SW480 (cell line): ENCODE measurements around the gene HOXC13.

Source experiments
- DNase-seq: peaks from one replicate; pipeline ENCODE4 v3.0.0-alpha.2; 2016; ENCODE audit warnings: low spot score

Gene HOXC13

DNA sequence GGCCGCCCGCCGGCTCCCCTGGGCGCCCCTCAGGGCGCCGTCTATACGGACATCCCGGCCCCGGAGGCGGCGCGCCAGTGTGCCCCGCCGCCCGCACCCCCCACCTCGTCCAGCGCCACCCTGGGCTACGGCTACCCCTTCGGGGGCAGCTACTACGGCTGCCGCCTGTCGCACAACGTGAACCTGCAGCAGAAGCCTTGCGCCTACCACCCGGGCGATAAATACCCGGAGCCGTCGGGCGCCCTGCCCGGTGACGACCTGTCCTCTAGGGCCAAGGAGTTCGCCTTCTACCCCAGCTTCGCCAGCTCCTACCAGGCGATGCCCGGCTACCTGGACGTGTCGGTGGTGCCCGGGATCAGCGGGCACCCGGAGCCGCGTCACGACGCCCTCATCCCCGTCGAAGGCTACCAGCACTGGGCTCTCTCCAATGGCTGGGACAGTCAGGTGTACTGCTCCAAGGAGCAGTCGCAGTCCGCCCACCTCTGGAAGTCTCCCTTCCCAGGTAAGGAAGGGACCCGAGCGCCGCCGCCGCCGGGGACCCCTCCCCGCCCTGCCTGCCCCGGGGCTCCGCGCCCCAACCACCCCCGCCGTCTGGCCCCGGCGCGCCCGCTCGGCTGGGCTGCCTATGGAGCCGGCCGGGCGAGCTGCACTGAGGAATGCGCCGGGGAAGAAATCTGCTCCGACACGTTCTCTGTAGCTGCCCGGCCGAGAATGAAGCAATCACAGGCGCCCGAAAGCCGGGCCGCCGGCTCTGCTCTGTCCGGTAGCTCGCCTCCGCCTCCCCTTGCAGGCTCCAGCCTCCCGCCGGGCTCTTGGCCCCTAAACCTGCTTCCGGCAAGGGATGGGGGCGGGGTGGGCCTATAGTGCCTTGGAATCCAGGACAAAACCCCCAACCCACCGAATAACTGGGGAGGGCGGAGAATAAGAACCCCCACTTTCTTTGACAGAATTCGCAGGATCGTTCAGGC, 794 bp downstream of the HOXC13 start:
- peak; percentile 39 for DNase-seq

DNA sequence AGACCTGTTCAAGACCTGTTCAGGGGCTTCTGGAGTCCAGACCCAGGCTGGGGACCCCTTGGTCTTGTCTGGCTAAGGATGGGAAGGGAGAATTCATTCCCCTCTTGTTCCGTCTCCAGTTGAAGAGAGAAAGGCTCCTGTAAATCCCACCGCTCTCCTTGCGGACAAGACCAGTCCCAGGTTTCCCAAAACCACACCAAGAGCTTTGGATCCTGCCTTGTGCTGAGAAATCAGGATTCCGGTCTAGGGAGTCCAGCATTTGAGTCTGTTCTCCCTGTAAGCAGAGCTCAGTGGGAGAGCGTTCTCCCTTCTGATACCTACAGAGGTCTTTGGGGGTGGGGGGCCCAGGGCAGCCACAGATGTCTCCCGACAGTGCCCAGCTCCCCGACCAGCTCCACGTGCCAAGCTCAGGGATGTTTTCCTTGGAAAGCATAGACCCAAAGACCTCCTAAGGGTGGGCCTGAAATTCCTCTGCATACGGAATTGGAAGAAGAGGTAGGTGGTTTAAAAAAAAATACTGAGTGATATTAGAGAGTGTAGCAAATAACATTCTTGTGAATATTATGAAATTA, 1.9 kb downstream of the HOXC13 start:
- no peak for DNase-seq

- no peak for DNase-seq
Observed at GRCh38 chr12:53941187-53941586, 2.6 kb downstream of the HOXC13 start.

- no peak for DNase-seq
Observed at GRCh38 chr12:53941750-53942149, 3.1 kb downstream of the HOXC13 start.

GRCh38 chr12:53942467-53942997, 3.9 kb downstream of the HOXC13 start:
- no peak for DNase-seq

DNA sequence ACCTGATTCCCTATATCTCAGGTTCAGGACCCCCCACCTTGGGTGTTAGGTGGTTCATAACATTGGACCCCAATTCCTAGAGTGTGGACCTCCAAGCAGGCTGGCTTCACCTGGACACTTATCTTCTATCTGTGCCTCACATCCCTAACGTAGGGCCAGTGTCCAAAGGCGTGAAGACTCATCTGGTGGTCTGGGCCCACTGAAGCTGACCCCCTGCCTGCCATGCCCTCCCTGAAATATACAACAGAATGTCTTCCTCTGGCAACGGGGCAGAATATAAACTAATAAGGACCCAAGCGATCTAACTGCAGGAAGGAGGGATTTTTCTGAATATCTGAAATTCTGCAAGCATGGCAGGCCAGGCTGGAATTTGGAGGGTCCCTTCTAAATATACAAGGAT, 5.6 kb downstream of the HOXC13 start:
- DNase-seq: no peak

- DNase-seq: no peak
Observed at GRCh38 chr12:53944907-53945847, 6.5 kb downstream of the HOXC13 start.

DNA sequence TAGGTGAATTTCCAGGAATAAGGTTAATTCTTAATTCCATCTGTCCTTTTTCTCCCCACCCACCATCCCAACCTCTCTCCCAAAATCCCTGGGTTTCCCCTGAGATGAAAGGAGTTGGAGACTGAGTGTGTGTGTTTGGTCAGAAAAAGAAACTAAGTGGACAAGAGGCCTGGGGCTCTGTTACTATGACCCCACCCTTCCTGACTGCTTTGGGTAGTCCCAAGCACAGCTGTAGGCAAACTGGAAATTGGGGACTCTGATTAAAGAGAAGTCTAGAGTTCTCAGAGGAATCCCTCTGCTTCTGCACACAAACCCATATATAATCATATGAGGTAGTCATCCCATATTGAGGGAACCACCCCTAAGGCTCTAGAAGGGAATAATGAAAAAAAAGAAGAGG, 9.1 kb downstream of the HOXC13 start:
- no peak for DNase-seq

DNA sequence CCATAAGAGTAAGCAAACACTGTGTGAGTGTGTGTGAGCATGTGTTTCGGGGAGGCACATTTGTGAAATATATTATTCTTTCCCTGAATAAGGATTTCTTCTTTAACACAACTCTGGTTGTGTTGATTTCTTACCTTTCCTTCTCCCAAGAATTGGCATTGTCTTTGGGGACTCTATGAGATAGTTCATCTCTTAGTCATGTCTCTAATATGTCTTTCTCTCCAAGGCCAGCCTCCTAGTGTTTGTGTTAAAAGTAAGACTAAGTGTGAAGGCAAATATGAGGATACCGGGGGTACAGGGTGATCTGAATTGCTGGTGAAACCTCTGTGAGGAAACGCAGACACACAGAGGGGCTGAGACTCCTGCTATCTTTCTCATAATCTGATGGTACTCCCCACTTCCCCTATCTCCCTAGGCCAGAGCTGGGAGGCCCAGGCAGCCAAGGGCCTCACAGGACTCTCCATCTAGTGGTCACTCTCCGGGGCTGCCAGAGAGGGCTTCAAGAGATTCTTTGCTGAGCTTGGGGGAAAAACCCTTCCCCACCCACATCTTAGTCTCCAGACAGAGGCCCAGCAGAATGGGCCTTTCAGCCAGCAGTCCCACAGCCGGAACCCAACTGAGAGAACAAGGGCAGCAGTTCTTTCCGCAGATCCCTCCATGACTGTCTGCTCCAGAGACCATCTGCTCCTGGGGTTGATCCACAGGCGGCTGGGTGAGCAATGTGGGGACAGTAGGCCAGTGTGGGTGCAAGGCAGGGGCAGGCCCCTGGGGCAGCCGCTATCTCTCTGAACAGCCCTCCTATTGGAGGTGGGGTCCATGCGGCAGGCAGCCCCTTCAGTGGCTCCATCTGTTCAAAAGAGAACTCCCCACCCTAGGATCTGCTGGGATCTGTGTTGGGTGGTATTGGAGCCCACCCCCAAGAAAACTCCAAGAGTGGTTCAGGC, 10.3 kb downstream of the HOXC13 start:
- no peak for DNase-seq

- peak; percentile 49 for DNase-seq
Observed at GRCh38 chr12:53949631-53950436, 11.2 kb downstream of the HOXC13 start.

DNA sequence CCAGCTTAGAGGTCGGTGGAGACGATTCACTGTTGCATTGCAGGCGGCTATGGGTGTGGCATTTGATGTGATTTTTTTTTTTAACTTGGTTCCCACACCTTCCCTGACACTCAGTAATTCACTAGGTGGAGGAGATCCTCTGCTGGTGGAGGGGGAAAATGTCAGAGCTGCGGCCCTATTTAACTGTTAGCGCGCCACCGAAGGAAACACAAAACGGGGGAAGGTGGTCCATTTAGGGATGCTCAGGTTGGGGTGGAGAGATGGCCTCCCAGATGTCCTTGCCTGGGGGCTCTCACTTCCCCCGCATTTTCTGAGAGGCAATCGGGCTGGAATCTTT, 11.8 kb downstream of the HOXC13 start:
- peak; percentile 69 for DNase-seq

DNA sequence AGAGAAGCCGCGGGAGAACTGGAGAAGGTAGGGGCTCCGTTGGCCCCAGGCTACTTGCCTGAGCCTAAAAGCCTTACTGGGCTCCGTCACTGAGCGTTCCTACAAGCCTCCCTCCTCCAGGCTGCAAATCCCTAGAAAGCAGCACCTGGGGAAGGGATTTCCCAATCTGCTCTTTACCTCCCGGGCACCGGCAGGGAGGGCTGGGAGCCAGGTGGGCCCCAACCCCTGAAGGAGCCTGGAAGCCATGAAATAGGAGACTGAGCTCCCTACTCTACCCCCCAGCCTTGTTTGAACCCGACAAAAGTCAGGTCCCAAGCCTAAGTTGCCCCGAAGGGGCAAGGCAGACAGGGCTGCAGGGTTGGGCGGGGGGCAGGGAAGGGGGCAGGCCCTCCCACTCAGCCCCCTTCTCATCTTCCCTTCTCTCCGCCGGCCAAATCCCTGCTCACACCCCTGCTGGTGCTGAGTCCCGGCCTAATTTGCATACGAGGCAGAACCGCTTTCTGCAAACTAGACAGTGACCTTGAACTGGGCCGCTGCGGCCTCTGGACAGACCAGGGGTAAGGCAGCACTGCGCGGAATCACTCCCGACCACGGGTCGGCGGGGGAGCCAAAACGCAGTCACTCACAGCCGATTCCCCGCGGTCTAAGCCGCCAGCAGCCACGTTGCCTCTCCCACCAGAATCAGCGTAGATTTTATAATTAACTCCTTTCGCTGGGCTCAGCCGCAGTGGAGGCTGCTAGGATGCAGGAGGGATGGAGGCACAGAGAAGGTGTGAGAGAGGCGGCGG, 12.4 kb downstream of the HOXC13 start:
- no peak for DNase-seq

- no peak for DNase-seq
Observed at GRCh38 chr12:53951577-53952334, 13.1 kb downstream of the HOXC13 start.

DNA sequence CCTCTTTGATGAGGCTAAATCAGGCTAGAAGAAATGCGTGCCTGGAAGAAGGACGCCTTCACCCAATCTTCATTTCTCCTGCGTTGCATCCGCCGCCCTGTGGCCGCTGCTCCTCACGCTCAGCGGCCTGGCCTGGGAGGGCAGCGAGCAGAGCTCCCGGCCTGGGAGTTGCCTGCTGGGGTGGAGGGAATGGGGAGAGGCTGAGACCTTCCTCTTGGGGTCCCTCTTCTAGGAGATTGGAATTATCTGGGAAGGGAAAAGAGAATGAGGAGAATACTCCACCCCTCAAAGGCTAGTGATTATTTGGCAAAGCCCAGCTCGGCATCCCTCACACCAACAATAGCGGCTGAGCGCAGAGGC, 13.7 kb downstream of the HOXC13 start:
- DNase-seq: no peak

DNA sequence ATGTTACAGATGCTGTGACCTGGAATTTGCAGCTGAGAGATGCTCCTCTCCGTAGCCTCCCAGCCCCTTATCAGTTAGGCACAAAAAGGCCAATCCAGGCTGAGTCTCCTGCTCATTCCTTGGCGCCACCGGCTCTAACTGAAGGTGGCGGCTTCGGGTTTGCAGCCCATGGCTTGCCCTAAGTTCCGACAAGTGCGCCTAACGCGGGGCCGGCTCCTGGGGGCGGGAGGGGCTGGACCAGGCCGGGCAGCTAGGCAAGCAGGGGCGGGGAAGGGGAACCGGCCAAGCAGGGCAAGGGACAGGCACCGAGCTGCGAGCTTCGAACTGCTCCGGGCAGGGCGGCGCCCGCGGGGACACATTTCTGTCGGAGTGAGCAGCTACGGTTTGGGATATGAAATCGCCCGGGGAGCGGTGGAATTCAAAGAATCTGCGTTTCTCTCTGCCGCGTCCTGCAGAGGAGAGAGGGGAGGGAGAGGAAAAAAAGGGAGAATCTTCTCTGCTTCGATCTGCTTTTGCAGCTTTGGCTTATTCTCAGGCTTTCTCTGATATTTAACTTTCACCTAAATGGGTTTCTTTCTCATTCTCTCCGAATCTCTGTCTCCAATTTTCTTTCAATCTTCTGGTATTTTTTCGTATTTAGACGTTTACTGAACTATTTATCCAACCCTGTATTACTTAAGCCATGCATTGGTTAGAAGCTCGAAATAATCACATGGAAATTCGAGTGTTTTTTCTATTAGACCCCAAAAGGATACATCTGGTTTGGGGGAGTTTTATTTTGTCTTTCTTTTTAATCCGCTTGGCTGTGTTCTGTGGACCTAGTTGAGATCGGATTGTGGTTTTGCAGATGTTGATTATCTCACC, 14.5 kb downstream of the HOXC13 start:
- peak; percentile 63 for DNase-seq

DNA sequence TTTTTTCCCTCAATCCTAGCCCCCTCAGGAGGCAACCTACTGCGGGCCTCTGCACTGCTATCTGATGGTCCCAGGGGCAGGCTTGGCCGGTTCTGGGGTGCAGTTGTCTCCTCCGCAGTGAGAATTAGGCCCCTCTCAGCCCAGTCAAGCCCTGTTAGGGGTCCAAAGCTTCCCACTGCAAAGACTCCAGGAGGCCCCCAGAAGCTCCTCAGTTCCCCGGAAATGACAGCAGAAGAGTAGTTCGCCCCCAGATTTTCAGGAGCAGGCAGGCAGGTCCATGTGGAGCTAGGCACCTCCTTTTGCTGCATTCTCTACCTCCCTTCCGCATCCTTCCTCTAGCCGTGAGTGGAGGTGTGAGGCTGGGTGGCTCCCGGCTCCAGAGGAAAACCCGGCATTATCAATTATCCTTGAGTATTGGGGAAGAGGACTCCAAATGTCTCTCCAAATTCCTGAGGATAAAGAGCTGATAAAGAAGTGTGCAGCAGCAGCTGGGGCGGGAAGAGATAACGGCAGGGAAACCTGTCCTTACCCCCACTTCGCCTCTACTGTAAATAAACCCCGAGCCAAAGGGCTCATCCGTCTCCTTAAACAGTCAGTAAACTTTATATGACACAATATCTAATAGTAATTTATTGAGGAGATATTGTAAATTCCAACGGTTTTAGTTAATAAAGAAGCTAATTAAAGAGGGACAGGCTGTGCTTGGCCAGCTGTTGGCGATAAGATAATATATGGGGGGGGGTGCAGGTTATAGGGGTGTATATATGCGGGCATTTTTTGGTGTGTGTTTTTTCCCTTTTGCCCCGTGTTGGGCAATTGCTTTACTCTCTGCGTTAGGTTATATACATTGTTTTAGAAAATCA, 15.4 kb downstream of the HOXC13 start:
- no peak for DNase-seq

DNA sequence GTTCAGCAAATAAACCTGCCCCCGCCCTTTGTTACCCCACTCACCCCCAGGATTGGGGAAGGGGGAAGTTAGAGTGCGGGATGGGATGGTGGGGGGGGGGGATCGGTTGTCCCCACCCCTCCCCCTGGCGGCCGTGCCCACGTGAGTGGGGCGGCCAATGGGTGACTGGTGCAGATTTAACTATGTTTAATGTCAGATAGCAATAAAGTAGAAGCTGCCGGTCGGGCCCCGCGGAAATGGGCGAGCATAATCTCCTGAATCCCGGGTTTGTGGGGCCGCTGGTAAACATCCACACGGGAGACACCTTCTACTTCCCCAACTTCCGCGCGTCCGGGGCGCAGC, 16.0 kb downstream of the HOXC13 start, which contains the start of gene HOXC12:
Gene HOXC12, plus strand, starts transcription at position 210 of the 342 bp plus-strand sequence. Its CDS starts 27 bp downstream, at position 237.
- DNase-seq: no peak
